ENCODE data around the gene DGKZ. TPM values are rescaled to one million over a fixed set of nuclear protein-coding genes. Genes with fewer than 3 reads are reported as not detected.
"Not testable (repeated sequence)": the region's sequence is repeated elsewhere in the genome, so short reads cannot be mapped to it uniquely, and the experiment has no call there.

Gene DGKZ
- total and polyA plus RNA-seq, 10 of the 15 experiments (the other 5 are each of a cell fraction or from before 2014, with no cell fraction given): 0.50 to 78.4 (median 39.5) TPM

DNA sequence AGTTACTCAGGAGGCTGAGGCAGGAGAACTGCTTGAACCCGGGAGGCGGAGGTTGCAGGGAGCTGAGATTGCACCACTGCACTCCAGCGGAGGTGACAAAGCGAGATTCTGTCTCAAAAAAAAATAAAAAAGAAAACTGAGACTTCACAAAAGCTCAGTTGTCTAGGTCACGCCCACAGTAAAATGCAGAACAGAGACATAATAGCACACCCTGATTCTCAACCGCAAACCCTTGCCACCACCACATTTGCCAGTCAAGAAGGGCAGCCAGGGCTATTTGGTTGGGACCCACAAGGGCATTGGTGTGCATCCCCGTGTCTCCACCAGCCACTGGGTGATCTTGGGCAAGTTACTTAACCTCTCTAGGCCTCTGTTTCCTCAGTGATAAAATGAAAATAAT is 44.4 kb upstream of the DGKZ start (continued):
- TF ChIP-seq, protein P1, sequence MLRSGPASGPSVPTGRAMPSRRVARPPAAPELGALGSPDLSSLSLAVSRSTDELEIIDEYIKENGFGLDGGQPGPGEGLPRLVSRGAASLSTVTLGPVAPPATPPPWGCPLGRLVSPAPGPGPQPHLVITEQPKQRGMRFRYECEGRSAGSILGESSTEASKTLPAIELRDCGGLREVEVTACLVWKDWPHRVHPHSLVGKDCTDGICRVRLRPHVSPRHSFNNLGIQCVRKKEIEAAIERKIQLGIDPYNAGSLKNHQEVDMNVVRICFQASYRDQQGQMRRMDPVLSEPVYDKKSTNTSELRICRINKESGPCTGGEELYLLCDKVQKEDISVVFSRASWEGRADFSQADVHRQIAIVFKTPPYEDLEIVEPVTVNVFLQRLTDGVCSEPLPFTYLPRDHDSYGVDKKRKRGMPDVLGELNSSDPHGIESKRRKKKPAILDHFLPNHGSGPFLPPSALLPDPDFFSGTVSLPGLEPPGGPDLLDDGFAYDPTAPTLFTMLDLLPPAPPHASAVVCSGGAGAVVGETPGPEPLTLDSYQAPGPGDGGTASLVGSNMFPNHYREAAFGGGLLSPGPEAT (IDR thresholded peaks at IDR 0.05; ENCODE audit: low read depth): peak; percentile 61
- peak; percentile 50 to 67; a peak in 1 of 4 replicates for TF ChIP-seq BHLHE40 (IDR thresholded peaks at IDR 0.05; ENCODE audit: borderline replicate concordance in 1 of 2, low read depth in 2 of 2, low read length in 1 of 2)
- TF ChIP-seq, protein P2, sequence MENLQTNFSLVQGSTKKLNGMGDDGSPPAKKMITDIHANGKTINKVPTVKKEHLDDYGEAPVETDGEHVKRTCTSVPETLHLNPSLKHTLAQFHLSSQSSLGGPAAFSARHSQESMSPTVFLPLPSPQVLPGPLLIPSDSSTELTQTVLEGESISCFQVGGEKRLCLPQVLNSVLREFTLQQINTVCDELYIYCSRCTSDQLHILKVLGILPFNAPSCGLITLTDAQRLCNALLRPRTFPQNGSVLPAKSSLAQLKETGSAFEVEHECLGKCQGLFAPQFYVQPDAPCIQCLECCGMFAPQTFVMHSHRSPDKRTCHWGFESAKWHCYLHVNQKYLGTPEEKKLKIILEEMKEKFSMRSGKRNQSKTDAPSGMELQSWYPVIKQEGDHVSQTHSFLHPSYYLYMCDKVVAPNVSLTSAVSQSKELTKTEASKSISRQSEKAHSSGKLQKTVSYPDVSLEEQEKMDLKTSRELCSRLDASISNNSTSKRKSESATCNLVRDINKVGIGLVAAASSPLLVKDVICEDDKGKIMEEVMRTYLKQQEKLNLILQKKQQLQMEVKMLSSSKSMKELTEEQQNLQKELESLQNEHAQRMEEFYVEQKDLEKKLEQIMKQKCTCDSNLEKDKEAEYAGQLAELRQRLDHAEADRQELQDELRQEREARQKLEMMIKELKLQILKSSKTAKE (IDR thresholded peaks at IDR 0.05; ENCODE audit: low read depth, poor library complexity, severe bottlenecking): peak; percentile 42
- TF ChIP-seq LARP7 (IDR thresholded peaks at IDR 0.05): no peak

DNA sequence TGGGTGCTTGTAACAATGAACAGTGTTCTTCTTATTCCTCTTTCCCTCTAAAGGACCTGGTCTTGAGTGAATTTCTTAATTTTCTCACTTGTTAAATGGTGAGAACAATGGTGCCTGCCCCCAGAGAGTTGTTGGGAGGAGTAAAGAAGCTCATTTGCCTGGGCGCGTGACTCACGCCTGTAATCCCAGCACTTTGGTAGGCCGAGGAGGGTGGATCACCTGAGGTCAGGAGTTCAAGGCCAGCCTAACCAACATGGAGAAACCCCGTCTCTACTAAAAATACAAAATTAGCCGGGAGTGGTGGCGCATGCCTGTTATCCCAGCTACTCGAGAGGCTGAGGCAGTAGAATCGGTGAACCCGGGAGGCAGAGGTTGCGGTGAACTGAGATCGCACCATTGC is 43.2 kb upstream of the DGKZ start:
- ChIA-PET POLR2A (interaction anchor here (0.7 kb wide), 1 partner anchor 15 kb away, joined by 3 read pairs; no protein-coding TSS in a partner anchor), CTCF (interaction anchor here (0.8 to 2.9 kb wide), 9 partner anchors 10 to 66 kb away, joined by 3 to 11 read pairs (median 4); no protein-coding TSS in a partner anchor), SMC1A (ENCODE audit: uncharacterized antibody, unreplicated experiment) (interaction anchor here (0.7 to 2.1 kb wide), 6 partner anchors 14 to 64 kb away, joined by 3 to 6 read pairs (median 4); no protein-coding TSS in a partner anchor), RAD21 (ENCODE audit: unreplicated experiment) (interaction anchor here (0.7 to 1.3 kb wide), 3 partner anchors 27 to 62 kb away, joined by 3 to 5 read pairs (median 3); partner anchors contain the start of gene CREB3L1)
- BruUV-seq (replicated peaks); H3K27me3 ChIP-seq (replicated peaks in 1 of 2; ENCODE audit: control insufficient read depth in 2 of 2, insufficient read depth in 2 of 2, low read length in 1 of 2); H2AFZ ChIP-seq (ENCODE audit: control insufficient read depth, low read depth, low read length); H4K20me1 ChIP-seq (ENCODE audit: control insufficient read depth, insufficient read depth); H3K27ac ChIP-seq (ENCODE audit: control insufficient read depth, insufficient read depth); ATAC-seq; in situ Hi-C loops (cut with MboI); H3K4me3 ChIP-seq; H3K9me3 ChIP-seq (replicated peaks; ENCODE audit: control insufficient read depth, insufficient read depth, low read length); DNase-seq (ENCODE audit: low read depth, low spot score); FAIRE-seq; H3K4me2 ChIP-seq (ENCODE audit: control insufficient read depth, insufficient read depth); H3K36me3 ChIP-seq (ENCODE audit: control insufficient read depth in 2 of 2, insufficient read depth in 2 of 2, low read length in 1 of 2); H3K9ac ChIP-seq (ENCODE audit: control insufficient read depth, insufficient read depth, low read length); H3K79me2 ChIP-seq (ENCODE audit: control insufficient read depth, insufficient read depth, low read length): not testable (repeated sequence)
- peaks cover 23% of the 10 kb centered on the region for H3K4me1 ChIP-seq (ENCODE audit: control insufficient read depth, insufficient read depth, low read length)
- 98% methylated on average over 12 of the region's 12 CpGs for WGBS (ENCODE audit: insufficient coverage, insufficient replicate concordance, low lambda C conversion rate, missing lambda C conversion rate)
- intact Hi-C loops (cut with micrococcal nuclease; ENCODE audit: unreplicated experiment): loop anchor here (10.0 kb wide), 1 partner anchor 339 kb away; no protein-coding TSS in a partner anchor

Measured in GM12878 (cell line).